Measurements from ENCODE around the gene PRKCE. TPM values are rescaled to one million over a fixed set of nuclear protein-coding genes. Genes with fewer than 3 reads are reported as not detected.
"Not testable (repeated sequence)": the region's sequence is repeated elsewhere in the genome, so short reads cannot be mapped to it uniquely, and the experiment has no call there.

PRKCE gene
- total RNA-seq, 1 donor from 2014 or later: 21.0 TPM

DNA sequence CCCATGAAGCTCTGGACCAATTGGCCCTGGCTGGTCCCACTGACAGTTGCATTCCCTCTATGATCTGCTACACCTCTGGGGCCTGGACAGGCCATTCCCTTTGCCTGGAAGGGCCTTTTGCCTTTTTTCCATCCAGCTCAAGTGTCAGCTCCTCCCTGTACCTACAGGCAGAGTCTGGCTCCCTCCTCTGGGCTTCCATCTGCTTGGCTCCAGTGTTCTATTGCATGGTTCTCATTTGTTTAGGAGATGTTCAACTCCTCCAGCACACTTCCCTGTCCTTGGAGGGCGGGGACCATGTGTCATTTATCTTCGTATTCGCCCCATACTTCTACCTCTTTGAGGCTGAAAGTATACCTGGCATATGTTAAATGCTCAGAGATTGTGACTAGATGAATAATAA is 61.1 kb downstream of the PRKCE start:
- Histone ChIP-seq H3K4me3 (ENCODE audit: low read depth, low read length) (no peak overlapping the region), H3K36me3 (ENCODE audit: control insufficient read depth, insufficient read depth, low read length) (no peaks in the 10 kb centered on the region), H3K27me3 (ENCODE audit: control insufficient read depth, insufficient read depth, low read length) (no peaks in the 10 kb centered on the region)
- no peak for DNase-seq (ENCODE audit: low read depth)
- TF ChIP-seq, protein P1, sequence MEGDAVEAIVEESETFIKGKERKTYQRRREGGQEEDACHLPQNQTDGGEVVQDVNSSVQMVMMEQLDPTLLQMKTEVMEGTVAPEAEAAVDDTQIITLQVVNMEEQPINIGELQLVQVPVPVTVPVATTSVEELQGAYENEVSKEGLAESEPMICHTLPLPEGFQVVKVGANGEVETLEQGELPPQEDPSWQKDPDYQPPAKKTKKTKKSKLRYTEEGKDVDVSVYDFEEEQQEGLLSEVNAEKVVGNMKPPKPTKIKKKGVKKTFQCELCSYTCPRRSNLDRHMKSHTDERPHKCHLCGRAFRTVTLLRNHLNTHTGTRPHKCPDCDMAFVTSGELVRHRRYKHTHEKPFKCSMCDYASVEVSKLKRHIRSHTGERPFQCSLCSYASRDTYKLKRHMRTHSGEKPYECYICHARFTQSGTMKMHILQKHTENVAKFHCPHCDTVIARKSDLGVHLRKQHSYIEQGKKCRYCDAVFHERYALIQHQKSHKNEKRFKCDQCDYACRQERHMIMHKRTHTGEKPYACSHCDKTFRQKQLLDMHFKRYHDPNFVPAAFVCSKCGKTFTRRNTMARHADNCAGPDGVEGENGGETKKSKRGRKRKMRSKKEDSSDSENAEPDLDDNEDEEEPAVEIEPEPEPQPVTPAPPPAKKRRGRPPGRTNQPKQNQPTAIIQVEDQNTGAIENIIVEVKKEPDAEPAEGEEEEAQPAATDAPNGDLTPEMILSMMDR (IDR thresholded peaks at IDR 0.05; ENCODE audit: insufficient read depth, low read length, poor library complexity, severe bottlenecking): no peak

DNA sequence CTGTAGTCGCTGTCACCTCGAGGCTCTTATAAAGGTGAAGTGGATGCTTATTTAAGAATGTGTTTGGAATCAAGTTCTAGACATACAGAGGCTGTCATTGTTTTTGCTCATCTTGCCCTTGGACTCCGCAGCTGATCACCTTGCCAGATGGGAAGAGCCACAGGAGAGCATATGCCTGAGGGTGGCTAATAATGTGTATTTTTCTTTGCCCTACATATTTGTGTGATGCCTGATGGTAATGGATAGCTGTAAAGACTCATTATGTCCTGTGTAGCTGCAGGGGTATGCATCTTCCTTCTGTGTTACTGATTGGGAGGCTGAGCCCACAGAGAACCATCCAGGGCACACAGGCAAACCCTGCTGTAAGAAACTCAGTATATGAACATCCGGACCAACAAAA is 61.7 kb downstream of the PRKCE start:
- TF ChIP-seq, protein P1 (IDR thresholded peaks at IDR 0.05; ENCODE audit: insufficient read depth, low read length, poor library complexity, severe bottlenecking): no peak
- H3K4me3 ChIP-seq (ENCODE audit: low read depth, low read length): no peak overlapping the region
- no peaks in the 10 kb centered on the region for H3K36me3 ChIP-seq (ENCODE audit: control insufficient read depth, insufficient read depth, low read length)
- no peaks in the 10 kb centered on the region for H3K27me3 ChIP-seq (ENCODE audit: control insufficient read depth, insufficient read depth, low read length)
- no peak for DNase-seq (ENCODE audit: low read depth)

GRCh38 chr2:45713591-45713990 is 62.1 kb downstream of the PRKCE start:
- TF ChIP-seq, protein P1 (IDR thresholded peaks at IDR 0.05; ENCODE audit: insufficient read depth, low read length, poor library complexity, severe bottlenecking): no peak
- no peak for DNase-seq (ENCODE audit: low read depth)

GRCh38 chr2:45714679-45715078 is 63.2 kb downstream of the PRKCE start:
- Histone ChIP-seq H3K4me3 (ENCODE audit: low read depth, low read length) (no peak overlapping the region), H3K27me3 (ENCODE audit: control insufficient read depth, insufficient read depth, low read length) (no peaks in the 10 kb centered on the region), H3K36me3 (ENCODE audit: control insufficient read depth, insufficient read depth, low read length) (no peaks in the 10 kb centered on the region)
- DNase-seq (ENCODE audit: low read depth): no peak
- TF ChIP-seq, protein P1 (IDR thresholded peaks at IDR 0.05; ENCODE audit: insufficient read depth, low read length, poor library complexity, severe bottlenecking): no peak

More at GRCh38 chr2:45713591-45713990, 62.1 kb downstream of the PRKCE start:
- no peaks in the 10 kb centered on the region for H3K36me3 ChIP-seq (ENCODE audit: control insufficient read depth, insufficient read depth, low read length)
- H3K27me3 ChIP-seq (ENCODE audit: control insufficient read depth, insufficient read depth, low read length): no peaks in the 10 kb centered on the region
- no peak overlapping the region for H3K4me3 ChIP-seq (ENCODE audit: low read depth, low read length)

DNA sequence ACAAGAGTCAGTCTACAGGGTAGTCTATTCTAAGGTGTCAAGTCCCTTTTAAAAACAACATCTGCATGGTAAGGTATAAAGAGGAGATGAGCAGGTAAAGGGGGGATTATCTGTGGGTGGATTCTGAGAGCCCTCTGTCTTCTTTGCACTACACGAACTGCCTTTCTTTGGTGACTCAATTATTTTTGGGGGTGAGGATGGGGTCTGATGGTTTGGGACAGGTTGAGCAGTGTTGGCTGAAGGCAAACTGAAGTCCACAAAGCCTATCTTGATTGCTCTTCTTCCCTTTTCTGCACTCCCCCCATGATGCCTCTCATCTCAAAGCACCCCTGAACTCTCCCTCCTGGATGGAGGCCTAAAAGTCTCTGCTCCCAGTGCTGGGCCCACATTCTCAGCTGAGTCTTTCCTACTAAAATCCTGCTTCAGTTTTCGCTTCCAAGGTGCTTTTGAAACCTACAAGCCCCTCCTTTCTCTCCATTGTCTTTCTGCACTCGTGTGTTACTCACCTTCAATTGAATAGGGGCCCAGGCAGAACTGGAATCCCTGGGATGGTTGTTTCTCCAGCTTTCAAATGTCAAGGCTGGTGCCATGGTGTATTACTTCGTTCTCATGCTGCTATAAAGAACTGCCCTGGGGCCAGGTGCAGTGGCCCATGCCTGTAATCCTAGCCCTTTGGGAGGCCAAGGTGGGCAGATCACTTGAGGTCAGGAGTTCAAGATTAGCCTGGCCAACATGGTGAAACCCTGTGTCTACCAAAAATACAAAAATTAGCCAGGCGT is 64.3 kb downstream of the PRKCE start:
- Histone ChIP-seq H3K4me3 (ENCODE audit: low read depth, low read length) (no peak overlapping the region), H3K36me3 (ENCODE audit: control insufficient read depth, insufficient read depth, low read length) (no peaks in the 10 kb centered on the region), H3K27me3 (ENCODE audit: control insufficient read depth, insufficient read depth, low read length) (no peaks in the 10 kb centered on the region)
- DNase-seq (ENCODE audit: low read depth): no peak
- TF ChIP-seq, protein P1 (IDR thresholded peaks at IDR 0.05; ENCODE audit: insufficient read depth, low read length, poor library complexity, severe bottlenecking): no peak

GRCh38 chr2:45716432-45716831 is 65.0 kb downstream of the PRKCE start:
- not testable (repeated sequence) for H3K4me3 ChIP-seq (ENCODE audit: low read depth, low read length); H3K36me3 ChIP-seq (ENCODE audit: control insufficient read depth, insufficient read depth, low read length); DNase-seq (ENCODE audit: low read depth); H3K27me3 ChIP-seq (ENCODE audit: control insufficient read depth, insufficient read depth, low read length)
